Hematopoietic multipotent progenitor cell treated with erythropoietin and hydrocortisone succinate and interleukin-3 and kit ligand, for 15 days (in vitro differentiated cells): ENCODE data around the gene MOB1A.

ENCODE experiments used
- DNase-seq: peaks from one replicate; pipeline ENCODE4 v3.0.0-alpha.2; 2015; ENCODE audit warnings: low spot score

Gene MOB1A

GRCh38 chr2:74103763-74104162, 74.9 kb downstream of the MOB1A start:
- DNase-seq, result no peak
